Natural killer cell (primary cell): ENCODE data around the gene KRTAP10-8. TPM values are rescaled to one million over a fixed set of nuclear protein-coding genes. Genes with fewer than 3 reads are reported as not detected.

Experiments used
- ATAC-seq, 3 donors: fragments of 150-1000 bp in 2 of 3; fragments of 200-7000 bp in 1 of 3; cut with Tn5 transposase; 1 replicate in 1 of 3; 2 replicates in 2 of 3; pipeline ENCODE4 v1.10.0; 2021; ENCODE audit warnings: mild to moderate bottlenecking in 2 of 3, moderate library complexity in 2 of 3
- DNase-seq, 2 donors: peaks; one replicate each; pipeline versions ENCODE4 v3.0.0 to v3.0.0-alpha.2; 2013 to 2021; ENCODE audit warnings: mixed read lengths in 1 of 2
- H3K27ac ChIP-seq: one replicate; pipeline ENCODE4 v1.5.1; 2013; ENCODE audit warnings: mild to moderate bottlenecking, low read length
- H3K27me3 ChIP-seq: one replicate; pipeline ENCODE4 v1.6.1; 2013; ENCODE audit warnings: low read length; ENCODE audit not compliant: control insufficient read depth, insufficient read depth
- H3K36me3 ChIP-seq: one replicate; pipeline ENCODE4 v1.6.1; 2013; ENCODE audit warnings: low read length; ENCODE audit not compliant: control insufficient read depth, insufficient read depth
- H3K4me1 ChIP-seq: one replicate; pipeline ENCODE4 v1.6.1; 2013; ENCODE audit warnings: low read length; ENCODE audit not compliant: control insufficient read depth, insufficient read depth
- H3K4me3 ChIP-seq: one replicate; pipeline ENCODE4 v1.5.1; 2013; ENCODE audit warnings: low read length
- H3K9me3 ChIP-seq: one replicate; pipeline ENCODE4 v1.6.1; 2013; ENCODE audit warnings: low read length; ENCODE audit not compliant: control insufficient read depth, insufficient read depth
- H3K27ac Mint-ChIP-seq, 2 donors: one replicate each; pipeline ENCODE4 v1.8.0; 2022; ENCODE audit warnings: mild to moderate bottlenecking in 2 of 2, mixed read lengths in 2 of 2, moderate library complexity in 1 of 2
- H3K27me3 Mint-ChIP-seq, 2 donors: one replicate each; pipeline ENCODE4 v1.8.0; 2022; ENCODE audit warnings: low read depth in 2 of 2, mixed read lengths in 2 of 2
- H3K36me3 Mint-ChIP-seq: one replicate; pipeline ENCODE4 v1.8.0; 2022; ENCODE audit warnings: mixed read lengths
- H3K4me1 Mint-ChIP-seq, 2 donors: one replicate each; pipeline ENCODE4 v1.8.0; 2022; ENCODE audit warnings: mixed read lengths in 2 of 2
- H3K4me3 Mint-ChIP-seq: one replicate; pipeline ENCODE4 v1.8.0; 2022; ENCODE audit warnings: mild to moderate bottlenecking, moderate library complexity, mixed read lengths
- H3K9me3 Mint-ChIP-seq, 2 donors: one replicate each; pipeline ENCODE4 v1.8.0; 2022; ENCODE audit warnings: mixed read lengths in 2 of 2
- CTCF ChIP-seq: fragments of 200-600 bp; IDR thresholded peaks from one replicate; pipeline ENCODE4 v1.8.0; 2022; ENCODE audit warnings: antibody characterized with exemption
- WGBS: methylation state at CpG from one replicate; pipeline ENCODE4 v1.1.7; 2013; ENCODE audit warnings: missing lambda C conversion rate; ENCODE audit not compliant: insufficient coverage; 5-methylcytosine and 5-hydroxymethylcytosine counted together
- intact Hi-C: fragments of 100-400 bp; cut with micrococcal nuclease; formaldehyde crosslinking; loops from one replicate; pipeline ENCODE4 v1.14.2; 2022
- total RNA-seq, 4 donors: library from RNA; stranded (reverse); fragments of 120-200 nt in 1 of 4; gene quantifications; one replicate each; pipeline versions ENCODE4 v1.2.3 to v1.2.4, GENCODE V29; 2013 to 2022

The KRTAP10-8 gene
- total RNA-seq, 3 donors from 2014 or later (not counting 1 experiment from before 2014, with no cell fraction given), result not detected

GRCh38 chr21:44595524-44595923 lies 16.4 kb upstream of the KRTAP10-8 start:
- Mint-ChIP-seq H3K9me3 (peaks cover 2 to 3% of the 10 kb centered on the region in 2 donors), H3K36me3 (no peaks in the 10 kb centered on the region), H3K4me3 (no peak overlapping the region), H3K27me3 (peaks cover 13 to 17% of the 10 kb centered on the region in 2 donors), H3K27ac (no peak overlapping the region), H3K4me1 (peaks cover 0 to 5% of the 10 kb centered on the region in 2 donors)
- H3K27ac ChIP-seq, result no peak overlapping the region
- no peak for DNase-seq
- H3K4me3 ChIP-seq, result no peak overlapping the region
- WGBS, result 89% methylated on average over 5 of the region's 6 CpGs
- no peaks in the 10 kb centered on the region for H3K4me1 ChIP-seq
- TF ChIP-seq CTCF, result no peak
- H3K27me3 ChIP-seq, result no peaks in the 10 kb centered on the region
- intact Hi-C loops, result no loop called here
- no peaks in the 10 kb centered on the region for H3K36me3 ChIP-seq
- no peak for ATAC-seq
- no peaks in the 10 kb centered on the region for H3K9me3 ChIP-seq

- DNase-seq (no peak), ATAC-seq (no peak)
- H3K27me3 Mint-ChIP-seq, result peaks cover 13 to 17% of the 10 kb centered on the region in 2 donors
- Histone ChIP-seq H3K27ac (no peak overlapping the region), H3K36me3 (no peaks in the 10 kb centered on the region), H3K4me1 (no peaks in the 10 kb centered on the region), H3K27me3 (no peaks in the 10 kb centered on the region), H3K4me3 (no peak overlapping the region), H3K9me3 (no peaks in the 10 kb centered on the region)
- intact Hi-C loops, result no loop called here
- peaks cover 2 to 3% of the 10 kb centered on the region in 2 donors for H3K9me3 Mint-ChIP-seq
- peaks cover 0 to 5% of the 10 kb centered on the region in 2 donors for H3K4me1 Mint-ChIP-seq
- H3K36me3 Mint-ChIP-seq, result no peaks in the 10 kb centered on the region
- 88% methylated on average over 9 of the region's 9 CpGs for WGBS
- H3K4me3 Mint-ChIP-seq, result no peak overlapping the region
- TF ChIP-seq CTCF, result no peak
- H3K27ac Mint-ChIP-seq, result no peak overlapping the region
These were observed 15.7 kb upstream of the KRTAP10-8 start for GRCh38 chr21:44596068-44596725.

- Mint-ChIP-seq H3K27me3 (peaks cover 7 to 16% of the 10 kb centered on the region in 2 donors), H3K36me3 (no peaks in the 10 kb centered on the region), H3K27ac (no peak overlapping the region), H3K9me3 (peaks cover 2 to 3% of the 10 kb centered on the region in 2 donors), H3K4me3 (no peak overlapping the region), H3K4me1 (no peaks in the 10 kb centered on the region)
- Histone ChIP-seq H3K27ac (no peak overlapping the region), H3K9me3 (no peaks in the 10 kb centered on the region), H3K27me3 (no peaks in the 10 kb centered on the region), H3K4me3 (no peak overlapping the region), H3K36me3 (no peaks in the 10 kb centered on the region), H3K4me1 (no peaks in the 10 kb centered on the region)
- intact Hi-C loops, result no loop called here
- DNase-seq, result no peak
- WGBS, result 88% methylated on average over 11 of the region's 11 CpGs
- no peak for ATAC-seq
- no peak for TF ChIP-seq CTCF
These were observed 13.8 kb upstream of the KRTAP10-8 start for GRCh38 chr21:44598061-44598460.
